GM12878 (cell line): ENCODE measurements around the gene WDR17. TPM values are rescaled to one million over a fixed set of nuclear protein-coding genes. Genes with fewer than 3 reads are reported as not detected.
A peak's percentile ranks its signal among the peaks of the same experiment; 100 is the strongest.

ENCODE experiments used
- ATAC-seq: fragments of 200-7000 bp; cut with Tn5 transposase; 3 replicates; pipeline ENCODE4 v1.9.1; 2020; ENCODE audit warnings: mild to moderate bottlenecking, moderate library complexity
- BruUV-seq: library from RNA; stranded (reverse); fragments of 400-500 nt; replicated peaks from 2 replicates; lab custom pipeline; 2021; lab: Mats Ljungman, UMichigan
- CTCF ChIA-PET: fragments of 300-600 bp; sonication (Branson Sonifier 250); formaldehyde crosslinking; extraction: SDS; loops from one replicate; lab custom pipeline; 2021; ENCODE audit warnings: inconsistent platforms; lab: Yijun Ruan, JAX
- POLR2A ChIA-PET: fragments of 350-600 bp; formaldehyde crosslinking; extraction: SDS; loops from one replicate; lab custom pipeline; 2021; ENCODE audit warnings: inconsistent platforms; lab: Charles Lee
- RAD21 ChIA-PET: fragments of 300-600 bp; sonication (Branson Sonifier 250); formaldehyde crosslinking; loops from one replicate; lab custom pipeline; 2023; ENCODE audit warnings: antibody characterized with exemption; ENCODE audit not compliant: unreplicated experiment; lab: Charles Lee
- SMC1A ChIA-PET: fragments of 300-600 bp; sonication (Branson Sonifier 250); formaldehyde crosslinking; loops from one replicate; lab custom pipeline; 2023; ENCODE audit not compliant: unreplicated experiment, uncharacterized antibody; lab: Charles Lee
- DNase-seq: peaks from one replicate; pipeline ENCODE4 v3.0.0-alpha.2; 2011; ENCODE audit warnings: low read depth, low spot score
- FAIRE-seq: peaks from 3 replicates; lab custom pipeline; 2011; peaks lifted over from hg19 to GRCh38; lab: Jason Lieb, UNC
- H2AFZ ChIP-seq: 2 replicates; pipeline ENCODE4 v1.6.0; 2011; ENCODE audit warnings: low read depth, low read length, control low read depth; ENCODE audit not compliant: control insufficient read depth
- H3K27ac ChIP-seq: 2 replicates; pipeline ENCODE4 v1.5.1; 2011; ENCODE audit warnings: control low read depth; ENCODE audit not compliant: control insufficient read depth, insufficient read depth
- H3K27me3 ChIP-seq, 2 experiments: replicated peaks in 1 of 2; 2 replicates each; pipeline versions ENCODE4 v1.6.0 to v1.6.1; 2011; ENCODE audit warnings: low read length in 1 of 2; ENCODE audit not compliant: control insufficient read depth in 2 of 2, insufficient read depth in 2 of 2
- H3K36me3 ChIP-seq, 2 experiments: 2 replicates each; pipeline ENCODE4 v1.5.1; 2011; ENCODE audit warnings: low read length in 1 of 2; ENCODE audit not compliant: control insufficient read depth in 2 of 2, insufficient read depth in 2 of 2
- H3K4me1 ChIP-seq: 2 replicates; pipeline ENCODE4 v1.6.1; 2011; ENCODE audit warnings: mild to moderate bottlenecking, low read length, moderate library complexity, mixed read lengths; ENCODE audit not compliant: control insufficient read depth, insufficient read depth
- H3K4me2 ChIP-seq: 2 replicates; pipeline ENCODE4 v1.6.0; 2011; ENCODE audit warnings: control low read depth; ENCODE audit not compliant: control insufficient read depth, insufficient read depth
- H3K4me3 ChIP-seq: fragments of 200-600 bp; sonication (generic); 2 replicates; pipeline ENCODE4 v1.5.1; 2016
- H3K79me2 ChIP-seq: 2 replicates; pipeline ENCODE4 v1.6.0; 2011; ENCODE audit warnings: low read length; ENCODE audit not compliant: control insufficient read depth, insufficient read depth
- H3K9ac ChIP-seq: 2 replicates; pipeline ENCODE4 v1.8.0; 2011; ENCODE audit warnings: low read length, control low read depth, mixed read lengths; ENCODE audit not compliant: control insufficient read depth, insufficient read depth
- H3K9me3 ChIP-seq: replicated peaks from 3 replicates; pipeline ENCODE4 v1.5.1; 2011; ENCODE audit warnings: mild to moderate bottlenecking, low read length; ENCODE audit not compliant: control insufficient read depth, insufficient read depth
- H4K20me1 ChIP-seq: 2 replicates; pipeline ENCODE4 v1.6.0; 2011; ENCODE audit not compliant: control insufficient read depth, insufficient read depth
- CEBPB ChIP-seq, 2 experiments: fragments of 150-350 bp in 1 of 2; IDR thresholded peaks; 2 replicates each; pipeline ENCODE4 v1.6.1; 2012 to 2014; ENCODE audit warnings: low read depth in 2 of 2, low read length in 2 of 2, borderline replicate concordance in 1 of 2, inconsistent platforms in 1 of 2
- E4F1 ChIP-seq: fragments of 450-650 bp; IDR thresholded peaks from 2 replicates; pipeline ENCODE4 v1.6.1; 2018; ENCODE audit warnings: borderline replicate concordance, mild to moderate bottlenecking; ENCODE audit not compliant: partially characterized antibody
- FOXM1 ChIP-seq: IDR thresholded peaks from 2 replicates; pipeline ENCODE4 v1.6.1; 2012; ENCODE audit warnings: low read depth, mild to moderate bottlenecking, inconsistent platforms, low read length, moderate library complexity
- IRF3 ChIP-seq: fragments of 450-650 bp; IDR thresholded peaks from 2 replicates; pipeline ENCODE4 v1.6.1; 2014; ENCODE audit warnings: mild to moderate bottlenecking
- KDM1A ChIP-seq: fragments of 200-600 bp; sonication (generic); IDR thresholded peaks from 2 replicates; pipeline ENCODE4 v1.6.1; 2016; ENCODE audit warnings: borderline replicate concordance
- RAD21 ChIP-seq: IDR thresholded peaks from 2 replicates; pipeline ENCODE4 v1.6.1; 2011; ENCODE audit warnings: mild to moderate bottlenecking, low read depth, low read length, moderate library complexity; ENCODE audit not compliant: insufficient read depth
- WRNIP1 ChIP-seq: IDR thresholded peaks from 2 replicates; pipeline ENCODE4 v1.6.1; 2011; ENCODE audit warnings: low read depth, low read length, improper control_type of control experiment, borderline replicate concordance
- WGBS: methylation state at CpG from one replicate; pipeline ENCODE4 v1.1.6; 2016; ENCODE audit warnings: low lambda C conversion rate; ENCODE audit not compliant: insufficient replicate concordance, insufficient coverage; ENCODE audit errors: missing lambda C conversion rate; 5-methylcytosine and 5-hydroxymethylcytosine counted together
- in situ Hi-C: fragments of 300-500 bp; cut with MboI; formaldehyde crosslinking; loops from 9 replicates; pipeline ENCODE4 v1.14.3; 2018; ENCODE audit warnings: mixed read lengths
- intact Hi-C: fragments of 100-400 bp; cut with micrococcal nuclease; formaldehyde crosslinking; loops from one replicate; pipeline ENCODE4 v1.14.2; 2022; ENCODE audit not compliant: unreplicated experiment
- polyA plus RNA-seq, 11 experiments: library from polyadenylated mRNA; depleted of rRNA in 4 of 11; unstranded in 6 of 11; stranded (reverse) in 5 of 11; fragments of >200 nt; fragmentation: Nextera tagmentation in 4 of 11; fragmentation: Illumina TruSeq in 1 of 11; extraction: Ambion mirVana in 4 of 11; extraction: Trizol in 1 of 11; gene quantifications; 1 replicate in 1 of 11; 2 replicates in 10 of 11; pipeline versions ENCODE4 v1.2.1 to v1.2.3, GENCODE V29; 2011 to 2016; ENCODE audit warnings: inconsistent platforms in 2 of 11, missing spikeins in 2 of 11, low read depth in 1 of 11
- total RNA-seq, 4 experiments: library from RNA; depleted of rRNA in 3 of 4; stranded (reverse); fragments of >200 nt in 3 of 4; fragmentation: Illumina TruSeq in 1 of 4; extraction: Trizol in 1 of 4; gene quantifications; 2 replicates each; pipeline versions ENCODE4 v1.2.1 to v1.2.3, GENCODE V29; 2013 to 2021
- TF ChIP-seq, protein P1 (sequence below), 3 experiments: IDR thresholded peaks in 2 of 3; conservative IDR thresholded peaks in 1 of 3; 2 replicates each; pipeline ENCODE4 v1.5.1; 2011; ENCODE audit warnings: low read depth in 3 of 3, low read length in 3 of 3, mild to moderate bottlenecking in 3 of 3, control low read depth in 2 of 3, moderate library complexity in 2 of 3, inconsistent platforms in 1 of 3, mixed read lengths in 1 of 3; ENCODE audit not compliant: control insufficient read depth in 2 of 3, insufficient read depth in 1 of 3; ENCODE audit errors: extremely low read depth in 1 of 3

Gene WDR17
- total and polyA plus RNA-seq, 10 of the 15 experiments (the other 5 are each of a cell fraction or from before 2014, with no cell fraction given): 0.43 to 3.8 (median 2.8) TPM

DNA sequence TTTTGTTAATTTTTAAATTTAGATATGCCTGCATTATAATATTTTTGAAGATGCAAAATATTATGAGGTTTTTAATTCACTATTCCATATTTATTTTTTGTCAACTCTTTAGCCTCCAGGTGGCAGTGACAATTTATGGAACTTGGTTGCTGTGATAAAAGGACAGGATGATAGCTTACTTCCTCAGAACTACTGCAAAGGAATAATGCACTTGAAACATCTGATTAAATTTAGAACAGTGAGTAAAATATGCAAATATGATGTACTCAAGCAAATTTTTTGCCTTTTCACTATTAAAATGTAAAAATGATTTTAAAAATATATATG is 84.7 kb downstream of the WDR17 start (continued):
- TF ChIP-seq E4F1: no peak
- no peak for TF ChIP-seq KDM1A
- TF ChIP-seq WRNIP1: no peak
- TF ChIP-seq, protein P1, sequence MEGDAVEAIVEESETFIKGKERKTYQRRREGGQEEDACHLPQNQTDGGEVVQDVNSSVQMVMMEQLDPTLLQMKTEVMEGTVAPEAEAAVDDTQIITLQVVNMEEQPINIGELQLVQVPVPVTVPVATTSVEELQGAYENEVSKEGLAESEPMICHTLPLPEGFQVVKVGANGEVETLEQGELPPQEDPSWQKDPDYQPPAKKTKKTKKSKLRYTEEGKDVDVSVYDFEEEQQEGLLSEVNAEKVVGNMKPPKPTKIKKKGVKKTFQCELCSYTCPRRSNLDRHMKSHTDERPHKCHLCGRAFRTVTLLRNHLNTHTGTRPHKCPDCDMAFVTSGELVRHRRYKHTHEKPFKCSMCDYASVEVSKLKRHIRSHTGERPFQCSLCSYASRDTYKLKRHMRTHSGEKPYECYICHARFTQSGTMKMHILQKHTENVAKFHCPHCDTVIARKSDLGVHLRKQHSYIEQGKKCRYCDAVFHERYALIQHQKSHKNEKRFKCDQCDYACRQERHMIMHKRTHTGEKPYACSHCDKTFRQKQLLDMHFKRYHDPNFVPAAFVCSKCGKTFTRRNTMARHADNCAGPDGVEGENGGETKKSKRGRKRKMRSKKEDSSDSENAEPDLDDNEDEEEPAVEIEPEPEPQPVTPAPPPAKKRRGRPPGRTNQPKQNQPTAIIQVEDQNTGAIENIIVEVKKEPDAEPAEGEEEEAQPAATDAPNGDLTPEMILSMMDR (IDR thresholded peaks at IDR 0.05 in 2 of 3, conservative IDR thresholded peaks at IDR 0.05 in 1 of 3; ENCODE audit: control insufficient read depth in 2 of 3, extremely low read depth in 1 of 3, insufficient read depth in 1 of 3, low read depth in 3 of 3, low read length in 3 of 3): peak in 1 of 3 experiments; percentile 30; a peak in 1 of 6 replicates

DNA sequence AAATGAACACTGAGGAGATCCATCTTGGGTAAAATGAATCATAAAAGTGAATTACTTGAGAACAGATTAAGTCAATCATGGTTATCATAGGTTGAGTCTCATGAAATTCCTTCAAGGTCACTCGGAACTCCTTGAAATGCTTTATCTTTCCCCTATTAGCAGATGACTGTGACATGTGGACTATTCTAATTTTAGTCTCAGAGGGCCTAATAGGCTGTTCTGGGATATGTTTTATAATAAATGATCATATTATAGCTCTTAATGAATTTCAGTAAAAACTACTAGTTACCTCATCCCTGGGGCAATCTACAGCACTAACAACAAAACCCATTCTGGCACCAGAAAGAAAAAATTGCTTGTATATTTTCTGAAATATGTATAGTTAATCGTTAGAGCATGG is 85.1 kb downstream of the WDR17 start:
- no peaks in the 10 kb centered on the region for H3K4me1 ChIP-seq
- in situ Hi-C loops (no loop called here), intact Hi-C loops (loop anchor here (1.0 to 5.0 kb wide), 3 partner anchors 127 to 191 kb away; no protein-coding TSS in a partner anchor)
- H3K36me3 ChIP-seq: no peaks in the 10 kb centered on the region
- ChIA-PET RAD21 (interaction anchor here (1.6 kb wide), 1 partner anchor 190 kb away, joined by 13 read pairs; no protein-coding TSS in a partner anchor), SMC1A (interaction anchor here (0.8 to 1.6 kb wide), 5 partner anchors 10 to 197 kb away, joined by 3 to 4 read pairs (median 3); no protein-coding TSS in a partner anchor), POLR2A (no interaction called here), CTCF (interaction anchor here (0.6 to 2.7 kb wide), 7 partner anchors 7 to 191 kb away, joined by 3 to 18 read pairs (median 4); partner anchors contain the start of gene SPATA4)
- no peaks in the 10 kb centered on the region for H4K20me1 ChIP-seq
- FAIRE-seq (no peak), ATAC-seq (no peak), DNase-seq (no peak)
- no peaks in the 10 kb centered on the region for H3K79me2 ChIP-seq
- no peak overlapping the region for H3K9ac ChIP-seq
- H3K9me3 ChIP-seq: no peaks in the 10 kb centered on the region
- H3K4me3 ChIP-seq: no peak overlapping the region
- 44% methylated on average over 2 of the region's 2 CpGs for WGBS
- H2AFZ ChIP-seq: no peak overlapping the region
- H3K4me2 ChIP-seq: no peak overlapping the region
- no TSS peak for BruUV-seq
- H3K27ac ChIP-seq: no peak overlapping the region
- no peaks in the 10 kb centered on the region for H3K27me3 ChIP-seq
- TF ChIP-seq IRF3: no peak
- no peak for TF ChIP-seq RAD21
- TF ChIP-seq FOXM1: no peak
- no peak for TF ChIP-seq CEBPB (IDR thresholded peaks at IDR 0.05; ENCODE audit: borderline replicate concordance in 1 of 2, low read depth in 2 of 2, low read length in 2 of 2)
